HG03571 (cell line): ENCODE data around the gene GPC1.

Source experiments
- ATAC-seq: cut with Tn5 transposase; IDR thresholded peaks from one replicate; pipeline ENCODE4 v1.9.1; 2021; ENCODE audit not compliant: unreplicated experiment

The GPC1 gene

DNA sequence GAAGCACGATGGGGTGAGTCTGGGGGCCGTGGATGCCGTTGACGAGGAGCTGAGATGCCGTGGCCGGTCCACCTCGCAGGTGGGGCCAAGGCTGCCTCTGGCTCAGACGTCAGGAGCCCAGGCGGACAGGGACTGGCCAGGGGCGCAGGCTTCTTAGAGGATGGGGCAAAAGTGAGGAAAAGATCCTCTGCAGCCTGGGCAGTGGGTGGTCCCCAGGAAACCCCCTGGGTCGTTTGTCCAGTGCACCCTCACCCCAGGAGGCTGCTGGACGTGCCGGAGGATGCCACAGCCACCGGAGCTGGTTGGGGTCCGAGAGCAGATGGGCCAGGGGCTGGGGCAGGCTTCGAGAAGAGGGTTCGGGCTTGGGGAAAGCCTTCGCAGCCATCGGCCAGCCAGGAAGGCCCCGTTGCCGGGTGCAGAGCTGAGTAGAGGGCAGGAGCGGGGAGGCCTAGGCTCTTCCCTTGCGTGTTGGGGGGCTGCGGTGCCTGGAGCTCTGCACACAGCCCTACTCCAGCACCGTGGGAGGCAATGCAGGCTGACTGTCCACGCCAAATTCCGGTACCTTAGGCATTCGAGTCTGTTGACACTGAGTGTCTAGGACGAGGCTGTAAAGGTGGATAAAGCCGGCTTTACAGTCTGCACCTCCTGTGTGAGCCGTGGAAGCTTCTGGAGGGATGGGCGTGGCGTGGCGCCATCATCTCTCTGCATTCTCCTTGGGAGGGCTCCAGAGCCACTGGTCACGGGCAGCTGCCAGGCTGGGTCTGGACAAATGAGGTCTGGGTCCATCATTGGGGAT is 18.8 kb downstream of the GPC1 start:
- ATAC-seq: no peak

DNA sequence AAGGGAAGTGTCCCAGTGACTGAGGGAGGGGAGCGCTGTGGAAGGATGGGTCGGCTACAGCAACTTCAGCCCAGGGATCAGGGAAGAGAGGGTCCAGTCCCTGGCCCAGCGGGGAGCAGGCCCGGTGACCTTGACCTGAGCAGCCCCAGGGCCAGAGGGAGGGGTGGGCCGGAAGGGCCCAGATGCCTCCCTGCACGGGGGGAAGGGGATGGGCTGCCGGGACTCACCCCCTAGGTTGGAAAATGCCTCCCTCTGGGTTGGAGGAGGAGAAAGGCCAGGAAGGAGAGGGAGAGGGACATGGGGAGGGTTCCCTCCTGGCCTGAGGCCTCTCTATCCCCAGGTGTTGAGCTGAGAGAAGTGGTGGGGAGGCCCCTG is 19.8 kb downstream of the GPC1 start:
- no peak for ATAC-seq

DNA sequence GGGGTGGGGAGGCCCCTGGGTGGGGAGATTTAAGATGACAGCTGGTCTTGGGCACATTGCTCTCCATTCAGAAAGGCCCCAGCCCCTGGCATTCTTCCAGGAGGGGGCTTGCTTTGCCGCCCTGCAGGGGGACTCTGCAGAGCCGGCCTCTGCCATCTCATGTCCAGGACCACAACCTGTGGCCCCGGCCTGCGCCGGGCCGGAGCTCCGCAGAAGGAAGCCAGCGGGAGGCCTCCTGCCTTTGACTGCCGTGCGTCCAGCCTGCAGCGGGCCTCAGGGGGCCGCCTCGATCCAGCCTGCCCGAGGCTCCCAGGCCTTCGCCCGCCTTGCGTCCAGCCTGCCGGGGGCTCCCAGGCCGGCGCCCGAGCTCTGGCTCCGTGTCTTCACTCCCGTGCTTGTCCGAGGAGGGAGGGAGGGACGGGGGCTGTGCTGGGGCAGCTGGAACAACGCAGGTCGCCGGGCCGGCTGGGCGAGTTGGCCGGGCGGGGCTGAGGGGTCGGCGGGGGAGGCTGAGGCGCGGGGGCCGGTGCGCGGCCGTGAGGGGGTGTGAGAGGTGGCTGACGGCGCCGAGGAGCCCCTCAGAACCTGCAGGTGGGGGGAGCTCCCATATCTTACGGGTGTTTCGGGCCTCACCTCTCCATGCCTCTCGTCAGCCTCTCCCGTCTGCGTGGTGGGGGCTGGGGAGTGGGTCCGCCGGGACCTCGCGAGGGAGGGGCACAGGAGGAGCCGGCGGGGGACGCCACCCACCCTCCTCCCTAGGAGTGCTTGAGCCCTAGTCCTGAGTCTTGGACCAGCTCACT is 20.4 kb downstream of the GPC1 start:
- no peak for ATAC-seq

DNA sequence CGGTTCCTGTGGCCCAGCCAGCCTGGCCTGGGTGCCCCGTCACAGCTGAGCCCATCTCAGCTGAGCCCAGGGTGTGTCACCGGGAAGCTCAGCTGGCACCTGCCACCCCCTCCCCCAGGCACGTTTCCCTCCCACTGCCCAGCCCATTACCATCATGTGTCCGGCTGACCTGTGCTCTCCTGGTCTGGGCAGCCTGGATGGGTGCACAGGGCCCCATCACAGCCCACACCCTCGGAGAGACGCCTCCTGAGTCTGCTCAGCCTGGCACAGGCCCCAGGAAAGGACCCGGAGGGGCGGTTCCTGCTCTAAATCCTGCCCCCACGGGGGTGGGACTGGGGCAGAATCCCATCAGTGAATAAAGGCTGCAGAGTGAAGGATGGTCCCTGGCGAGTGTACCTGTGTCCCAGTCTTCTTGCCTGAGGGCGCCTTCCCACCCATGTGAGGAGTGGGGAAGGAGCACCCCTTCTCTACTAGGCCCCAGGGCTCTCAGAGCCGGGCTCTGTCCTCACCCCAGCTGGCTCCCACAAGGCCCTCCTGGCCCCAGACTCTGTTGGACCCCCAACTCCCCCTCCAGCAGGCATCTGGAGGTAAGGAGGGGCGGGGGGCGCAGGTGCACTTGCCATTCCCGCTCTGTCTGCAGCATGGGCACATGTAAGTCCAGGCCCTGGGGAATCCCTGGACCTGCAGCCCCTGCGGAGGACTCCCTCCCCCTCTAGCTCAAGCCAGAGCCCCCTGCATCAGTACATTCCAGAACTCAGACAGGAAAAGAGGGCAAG is 21.2 kb downstream of the GPC1 start:
- no peak for ATAC-seq

DNA sequence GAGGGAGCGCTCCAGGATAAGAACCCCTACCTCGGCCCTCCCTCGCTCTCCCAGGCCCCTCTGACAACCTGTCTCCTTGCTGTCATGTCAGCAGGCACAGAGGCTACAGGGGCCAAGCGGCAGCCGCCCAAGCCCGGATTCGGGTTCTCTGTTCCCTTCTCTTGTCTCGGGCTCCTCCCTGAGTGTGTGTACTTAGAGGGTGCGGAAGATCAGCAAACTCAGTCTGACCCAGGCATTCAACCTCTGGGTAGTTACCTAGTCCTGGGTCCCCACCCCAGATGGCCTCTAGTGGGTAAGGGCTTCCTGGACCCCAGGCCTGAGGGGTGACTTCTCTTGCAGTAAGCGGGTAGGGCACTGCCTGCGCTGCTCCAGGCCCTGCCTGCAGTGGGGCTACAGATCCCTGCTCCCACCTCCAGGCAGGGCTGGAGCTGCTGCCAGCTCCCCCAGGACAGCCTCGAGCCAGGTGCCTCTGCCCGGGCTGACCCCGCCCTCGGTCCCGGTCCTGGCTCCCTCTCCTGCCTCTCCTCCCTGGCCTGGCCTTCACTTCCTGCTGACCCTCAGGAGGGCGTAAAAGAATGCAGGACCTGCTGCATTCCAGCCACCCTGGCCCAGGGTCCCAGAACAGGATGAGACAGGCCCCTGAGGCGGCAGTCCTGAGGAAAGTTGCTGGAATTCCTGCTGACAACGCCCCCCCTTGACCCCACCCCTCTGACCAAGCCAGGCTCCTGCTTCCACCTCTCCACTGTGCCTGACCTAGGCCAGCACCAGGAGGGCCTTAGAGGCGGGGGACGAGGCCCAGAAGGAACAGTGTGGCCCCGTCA is 22.0 kb downstream of the GPC1 start:
- no peak for ATAC-seq

DNA sequence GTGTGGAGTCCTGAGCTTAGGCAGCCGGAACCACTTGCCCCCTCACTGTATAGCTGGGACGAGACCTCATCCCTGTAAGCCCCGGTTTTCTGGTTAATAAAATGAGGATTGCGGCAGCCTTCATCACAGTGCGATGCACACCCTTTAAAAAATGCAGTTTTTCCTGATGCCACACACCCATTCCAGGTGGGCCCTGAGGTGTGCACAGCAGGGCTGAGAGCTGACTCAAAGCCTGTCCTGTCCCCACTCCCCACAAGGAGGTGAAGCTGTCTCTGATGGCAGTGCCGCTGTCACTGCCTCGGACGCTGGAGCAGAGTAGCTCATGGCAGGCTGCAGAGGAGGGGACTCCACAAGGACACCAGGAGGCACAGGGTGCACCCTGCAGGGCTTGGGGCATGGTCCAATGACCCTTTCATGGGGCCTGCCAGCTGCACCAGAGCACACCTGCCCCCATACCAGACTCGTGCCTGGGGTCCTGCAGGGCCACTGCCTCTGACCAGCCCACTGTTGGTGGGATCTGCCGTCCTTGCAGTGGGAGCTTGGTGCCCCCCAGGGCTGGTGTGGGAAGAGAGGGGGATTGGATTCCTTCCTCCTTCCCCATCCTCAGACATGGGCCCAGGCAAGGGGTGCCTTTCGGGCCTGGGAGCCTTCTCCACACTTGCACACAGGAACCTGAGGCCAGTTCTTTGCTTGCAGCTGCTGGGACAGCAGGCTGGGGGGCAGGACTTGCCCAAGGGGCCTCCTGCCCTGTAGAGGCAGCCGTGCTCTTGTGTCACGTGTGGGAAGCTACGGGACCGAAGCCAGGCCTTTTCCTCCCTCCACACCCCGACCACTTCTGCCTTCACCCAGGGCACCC is 22.8 kb downstream of the GPC1 start:
- no peak for ATAC-seq

DNA sequence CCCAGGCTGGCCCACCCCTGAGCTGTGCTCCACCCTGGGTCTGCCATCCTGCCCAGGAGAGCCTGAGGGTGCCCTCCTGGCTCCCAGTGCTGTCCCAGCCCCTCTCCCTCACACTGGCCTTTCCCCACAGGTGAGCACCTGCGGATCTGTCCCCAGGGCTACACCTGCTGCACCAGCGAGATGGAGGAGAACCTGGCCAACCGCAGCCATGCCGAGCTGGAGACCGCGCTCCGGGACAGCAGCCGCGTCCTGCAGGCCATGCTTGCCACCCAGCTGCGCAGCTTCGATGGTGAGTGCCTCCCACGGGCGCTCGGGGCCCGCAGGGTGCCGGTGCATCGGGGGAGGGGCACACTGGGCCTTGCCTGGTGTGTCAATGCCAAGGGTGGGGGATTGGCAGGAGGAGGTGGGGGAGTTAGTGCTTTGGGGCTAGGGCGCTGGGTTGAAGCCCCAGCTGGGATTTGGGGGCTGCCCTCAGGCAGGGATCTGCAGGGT is 23.5 kb downstream of the GPC1 start:
- ATAC-seq: no peak

DNA sequence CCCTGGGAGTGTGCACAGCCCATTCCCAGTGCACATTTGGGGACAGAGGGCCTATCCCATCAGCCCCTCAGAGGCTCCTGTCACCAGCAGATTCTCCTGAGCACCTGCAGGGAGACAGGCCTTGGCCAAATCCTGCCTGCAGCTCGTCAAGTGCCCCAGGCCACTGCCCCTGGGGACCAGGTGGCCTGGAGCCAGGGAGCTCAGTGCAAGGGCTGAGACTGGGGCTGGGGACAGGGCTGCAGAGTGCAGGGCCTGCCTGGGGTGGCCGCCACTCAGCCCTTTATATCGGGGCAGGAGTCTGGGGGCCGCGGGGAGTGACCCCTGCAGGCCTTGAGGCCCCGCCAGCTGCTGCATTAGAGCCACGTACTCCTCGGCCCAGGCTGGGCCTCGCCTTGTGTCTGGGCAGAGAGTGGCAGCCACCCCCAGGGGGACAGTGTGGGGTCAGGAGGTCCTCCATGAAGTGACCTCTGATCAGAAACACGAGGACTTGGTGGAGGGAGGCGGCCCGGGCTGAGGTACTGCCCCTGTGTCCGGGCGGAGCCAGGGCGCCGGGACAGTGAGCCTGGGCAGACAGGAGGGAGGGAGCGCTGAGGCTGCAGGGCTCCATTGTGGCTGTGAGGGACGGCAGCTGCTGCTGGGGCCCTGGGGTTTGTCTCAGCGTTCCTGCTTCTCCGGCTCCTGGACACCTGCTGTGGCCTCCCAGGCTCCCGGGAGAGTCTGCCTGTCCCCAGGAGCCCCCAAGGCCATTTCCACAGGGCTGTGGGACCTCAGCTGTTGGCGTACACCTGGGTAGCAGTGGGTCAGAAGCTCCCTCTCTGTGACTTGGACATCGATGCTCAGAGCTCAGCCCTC is 24.2 kb downstream of the GPC1 start:
- no peak for ATAC-seq

DNA sequence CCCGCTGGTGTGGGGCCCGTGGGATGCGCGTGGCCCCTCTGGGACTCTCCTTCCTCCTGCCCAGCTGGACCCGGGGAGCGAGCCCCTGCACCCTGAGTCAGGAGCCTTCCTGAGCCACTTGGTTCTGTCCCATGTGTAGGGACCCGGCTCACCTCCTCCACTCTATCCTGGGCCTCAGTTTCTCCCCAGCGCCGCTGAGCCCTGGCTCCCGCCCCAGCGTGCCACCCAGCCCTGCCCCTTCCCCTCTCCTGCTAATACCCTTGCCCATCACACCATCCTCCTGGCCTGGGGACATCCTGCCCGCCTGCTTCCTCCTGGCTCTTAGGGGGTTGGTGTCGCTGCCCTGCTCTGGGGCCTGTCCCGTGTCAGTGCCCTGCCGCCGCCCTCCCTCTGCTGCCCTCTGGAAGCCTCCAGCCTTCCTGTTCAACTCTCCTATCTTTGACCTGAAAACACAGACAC is 24.8 kb downstream of the GPC1 start:
- no peak for ATAC-seq

DNA sequence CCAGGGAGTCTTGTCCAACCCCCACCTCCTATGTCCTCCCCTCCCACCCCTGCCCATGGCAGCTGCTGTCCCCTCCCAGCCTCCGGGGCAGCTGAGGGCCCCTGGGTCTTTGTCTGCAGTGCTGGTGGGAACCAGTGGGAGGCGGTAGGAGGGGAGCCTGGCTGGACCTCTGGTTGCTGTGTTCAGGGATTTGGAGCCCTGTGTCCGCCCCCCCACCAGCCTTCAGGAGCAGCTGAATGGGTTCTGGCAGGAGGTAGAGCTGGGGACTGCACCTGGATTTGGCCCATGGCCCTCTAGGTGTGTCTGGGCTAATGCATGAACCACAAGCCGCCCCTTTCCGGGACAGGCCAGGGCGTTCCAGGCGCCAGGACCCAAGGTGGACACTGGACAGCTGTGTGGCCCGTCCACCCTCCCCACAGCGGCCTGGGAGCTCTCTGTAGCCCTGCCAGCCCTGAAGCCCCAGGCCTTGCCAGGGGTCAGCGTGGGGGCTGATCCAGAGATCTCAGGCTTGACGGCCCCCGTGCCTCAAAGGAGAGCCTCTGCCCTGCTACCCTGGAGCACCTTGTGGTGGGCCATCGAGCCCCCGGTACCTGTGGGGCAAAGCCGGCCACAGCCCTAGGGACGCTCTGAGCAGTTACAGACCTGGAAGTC is 25.4 kb downstream of the GPC1 start:
- ATAC-seq: no peak

DNA sequence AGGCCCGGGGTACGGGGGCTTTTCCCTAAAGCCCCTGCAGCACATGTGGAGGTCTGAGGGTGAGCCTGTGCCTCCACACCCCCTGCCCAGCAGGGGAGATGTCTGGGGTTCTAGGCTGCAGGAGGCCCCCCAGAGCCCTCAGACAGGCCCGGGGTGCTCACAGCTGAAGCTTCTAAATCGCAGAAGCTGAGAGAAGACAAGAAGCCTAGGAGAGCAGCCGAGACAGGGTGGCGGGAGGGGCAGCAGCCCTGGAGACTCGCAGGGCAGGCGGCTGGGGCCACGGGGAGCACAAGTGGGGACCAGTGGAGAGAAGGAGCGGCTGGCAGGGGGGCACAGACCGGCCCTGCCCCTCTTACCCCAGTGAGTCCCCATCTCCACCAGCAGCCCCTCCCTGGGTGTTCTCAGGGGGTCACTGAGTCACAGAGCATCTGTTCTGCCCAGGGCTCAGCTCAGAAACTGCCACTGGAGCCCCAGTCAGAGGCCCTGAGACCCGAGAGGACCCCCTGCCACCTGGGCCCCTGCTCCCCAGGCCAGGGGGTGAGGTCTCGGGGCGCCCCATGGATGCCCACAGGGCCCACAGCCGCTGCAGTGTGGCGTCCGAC is 26.1 kb downstream of the GPC1 start:
- ATAC-seq: no peak

DNA sequence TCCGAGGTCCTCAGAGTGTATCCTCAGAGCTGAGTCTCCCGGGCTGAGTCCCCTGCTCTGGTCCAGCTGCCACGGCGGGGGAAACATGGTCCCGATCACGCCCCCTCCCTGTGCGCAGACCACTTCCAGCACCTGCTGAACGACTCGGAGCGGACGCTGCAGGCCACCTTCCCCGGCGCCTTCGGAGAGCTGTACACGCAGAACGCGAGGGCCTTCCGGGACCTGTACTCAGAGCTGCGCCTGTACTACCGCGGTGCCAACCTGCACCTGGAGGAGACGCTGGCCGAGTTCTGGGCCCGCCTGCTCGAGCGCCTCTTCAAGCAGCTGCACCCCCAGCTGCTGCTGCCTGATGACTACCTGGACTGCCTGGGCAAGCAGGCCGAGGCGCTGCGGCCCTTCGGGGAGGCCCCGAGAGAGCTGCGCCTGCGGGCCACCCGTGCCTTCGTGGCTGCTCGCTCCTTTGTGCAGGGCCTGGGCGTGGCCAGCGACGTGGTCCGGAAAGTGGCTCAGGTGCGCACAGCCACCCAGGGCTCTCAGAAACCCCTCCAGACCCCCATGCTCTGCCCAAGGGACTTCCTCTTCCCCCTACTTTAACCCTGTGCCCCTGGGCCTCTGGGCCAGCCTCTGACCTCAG is 26.7 kb downstream of the GPC1 start:
- ATAC-seq: no peak

DNA sequence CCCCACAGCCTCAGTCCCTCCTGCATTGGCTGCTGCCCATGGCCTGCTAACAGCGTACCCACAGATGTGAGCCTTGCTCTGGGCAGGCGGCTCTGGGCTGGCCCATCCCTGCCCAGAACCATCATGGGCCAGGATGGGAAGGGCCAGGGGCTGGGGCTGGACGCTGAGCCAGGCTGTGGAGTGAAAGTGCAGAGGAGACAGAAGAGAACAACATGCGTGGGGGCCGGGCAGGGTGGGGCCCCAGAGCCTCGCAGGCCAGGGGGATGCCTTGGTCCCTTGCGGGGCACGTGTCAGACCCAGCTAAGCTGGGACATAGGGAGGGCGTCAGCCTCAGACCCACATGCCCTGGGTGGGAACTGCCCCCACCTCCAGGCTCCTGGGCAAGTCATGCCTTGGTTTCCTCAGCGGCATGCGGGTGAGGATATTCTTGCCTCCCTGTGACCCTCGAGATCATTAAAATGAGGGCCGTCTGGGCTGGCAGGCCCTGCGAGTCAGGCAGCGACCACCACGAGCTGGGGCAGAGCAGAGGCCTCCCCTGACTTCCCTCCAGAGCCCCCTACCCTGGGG is 27.3 kb downstream of the GPC1 start:
- ATAC-seq: no peak

DNA sequence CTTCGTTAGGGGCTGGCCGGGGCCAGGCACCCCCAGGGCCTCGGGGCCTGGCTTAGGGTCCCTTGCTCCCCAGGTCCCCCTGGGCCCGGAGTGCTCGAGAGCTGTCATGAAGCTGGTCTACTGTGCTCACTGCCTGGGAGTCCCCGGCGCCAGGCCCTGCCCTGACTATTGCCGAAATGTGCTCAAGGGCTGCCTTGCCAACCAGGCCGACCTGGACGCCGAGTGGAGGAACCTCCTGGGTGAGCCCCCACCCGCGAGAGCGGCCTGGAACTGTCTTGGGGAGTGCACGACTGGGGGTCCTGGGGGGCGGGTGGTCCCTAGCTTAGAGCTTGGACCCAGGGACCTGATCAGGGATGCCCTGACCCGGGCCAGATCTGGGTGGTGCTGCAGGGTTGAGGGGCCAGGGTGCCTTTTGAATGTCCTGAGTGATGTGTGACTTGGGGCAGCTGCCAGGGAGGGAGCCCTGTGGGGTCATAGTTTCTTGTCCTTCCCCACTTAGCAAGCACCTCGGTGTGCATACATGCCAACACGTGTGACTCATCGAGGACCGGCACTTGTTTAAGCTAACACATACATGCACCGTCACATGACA is 27.9 kb downstream of the GPC1 start:
- ATAC-seq: no peak

DNA sequence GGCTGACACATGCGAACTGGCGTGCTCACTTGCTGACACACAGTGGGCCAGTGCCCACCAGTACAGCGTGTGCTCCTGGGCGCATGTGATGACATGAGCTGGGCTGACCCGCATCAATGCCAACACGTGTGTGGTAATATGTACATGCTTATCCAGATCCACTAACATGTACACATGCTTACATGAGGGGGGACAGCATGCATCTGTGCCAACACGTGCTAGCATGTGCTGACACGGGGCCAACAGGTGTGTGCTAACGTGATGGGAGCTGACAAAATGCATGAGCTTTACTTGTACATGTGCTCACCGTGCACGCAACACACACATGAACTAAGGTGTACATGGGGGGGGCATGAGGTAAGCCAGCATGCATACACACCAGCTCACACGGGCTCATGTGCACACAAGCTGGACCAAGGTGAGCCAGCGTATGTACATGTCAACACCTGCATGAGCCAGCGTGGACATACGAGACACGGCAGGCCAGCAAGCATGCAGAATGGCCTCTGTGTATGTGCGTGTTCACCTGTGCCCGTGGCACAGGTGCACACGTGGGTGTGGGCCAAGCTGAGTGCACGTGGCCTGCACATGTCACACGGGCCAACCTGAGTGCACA is 28.5 kb downstream of the GPC1 start:
- no peak for ATAC-seq

DNA sequence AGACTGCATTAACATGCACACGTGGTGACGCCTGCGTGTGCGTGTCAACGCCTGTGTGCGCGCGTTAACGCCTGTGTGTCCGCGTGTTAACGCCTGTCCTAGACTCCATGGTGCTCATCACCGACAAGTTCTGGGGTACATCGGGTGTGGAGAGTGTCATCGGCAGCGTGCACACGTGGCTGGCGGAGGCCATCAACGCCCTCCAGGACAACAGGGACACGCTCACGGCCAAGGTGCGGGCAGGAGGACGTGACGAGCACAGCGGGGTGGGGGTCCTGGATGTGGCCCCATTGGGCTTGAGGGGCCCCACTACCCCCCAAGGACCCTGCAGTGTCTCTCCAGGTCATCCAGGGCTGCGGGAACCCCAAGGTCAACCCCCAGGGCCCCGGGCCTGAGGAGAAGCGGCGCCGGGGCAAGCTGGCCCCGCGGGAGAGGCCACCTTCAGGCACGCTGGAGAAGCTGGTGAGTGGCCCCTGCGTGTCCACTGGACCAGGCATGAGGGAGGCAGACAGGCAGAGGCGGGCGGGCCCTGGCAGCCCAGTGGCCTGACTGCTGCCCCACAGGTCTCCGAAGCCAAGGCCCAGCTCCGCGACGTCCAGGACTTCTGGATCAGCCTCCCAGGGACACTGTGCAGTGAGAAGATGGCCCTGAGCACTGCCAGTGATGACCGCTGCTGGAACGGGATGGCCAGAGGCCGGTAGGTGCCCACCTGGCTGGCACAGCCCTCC is 29.2 kb downstream of the GPC1 start:
- ATAC-seq: no peak
